ENCODE results near the gene KCNH5.

KCNH5 gene

GRCh38 chr14:62739647-62740046 lies 305.6 kb downstream of the KCNH5 start:
- no peak for DNase-seq (ENCODE audit: low read depth, low spot score)

- DNase-seq (ENCODE audit: low read depth, low spot score), result no peak
Observed at GRCh38 chr14:62736048-62737043, 308.9 kb downstream of the KCNH5 start.

- DNase-seq (ENCODE audit: low read depth, low spot score), result no peak
Observed at GRCh38 chr14:62734831-62735230, 310.4 kb downstream of the KCNH5 start.

- DNase-seq (ENCODE audit: low read depth, low spot score), result no peak
Observed at GRCh38 chr14:62722406-62722805, 322.9 kb downstream of the KCNH5 start.

GRCh38 chr14:62718629-62719028 lies 326.6 kb downstream of the KCNH5 start:
- DNase-seq (ENCODE audit: low read depth, low spot score), result no peak

- no peak for DNase-seq (ENCODE audit: low read depth, low spot score)
Observed at GRCh38 chr14:62711351-62712023, 333.8 kb downstream of the KCNH5 start.

- DNase-seq (ENCODE audit: low read depth, low spot score), result no peak
Observed at GRCh38 chr14:62710811-62711210, 334.4 kb downstream of the KCNH5 start.

GRCh38 chr14:62709773-62710172 lies 335.5 kb downstream of the KCNH5 start:
- DNase-seq (ENCODE audit: low read depth, low spot score), result no peak

- no peak for DNase-seq (ENCODE audit: low read depth, low spot score)
Observed at GRCh38 chr14:62706217-62706616, 339.0 kb downstream of the KCNH5 start.

- DNase-seq (ENCODE audit: low read depth, low spot score), result no peak
Observed at GRCh38 chr14:62697461-62697860, 347.8 kb downstream of the KCNH5 start.

GRCh38 chr14:62696929-62697328 lies 348.3 kb downstream of the KCNH5 start:
- no peak for DNase-seq (ENCODE audit: low read depth, low spot score)

- no peak for DNase-seq (ENCODE audit: low read depth, low spot score)
Observed at GRCh38 chr14:62696331-62696924, 348.8 kb downstream of the KCNH5 start.

GRCh38 chr14:62694075-62694474 lies 351.2 kb downstream of the KCNH5 start:
- DNase-seq (ENCODE audit: low read depth, low spot score), result peak; percentile 88

GRCh38 chr14:62692490-62693106 lies 352.7 kb downstream of the KCNH5 start:
- peak; percentile 67 for DNase-seq (ENCODE audit: low read depth, low spot score)

GRCh38 chr14:62691647-62692489 lies 353.4 kb downstream of the KCNH5 start:
- DNase-seq (ENCODE audit: low read depth, low spot score), result peak; percentile 93

- no peak for DNase-seq (ENCODE audit: low read depth, low spot score)
Observed at GRCh38 chr14:62689733-62690132, 355.5 kb downstream of the KCNH5 start.

GRCh38 chr14:62687818-62688217 lies 357.4 kb downstream of the KCNH5 start:
- no peak for DNase-seq (ENCODE audit: low read depth, low spot score)

- DNase-seq (ENCODE audit: low read depth, low spot score), result no peak
Observed at GRCh38 chr14:62684376-62684775, 360.9 kb downstream of the KCNH5 start.

- no peak for DNase-seq (ENCODE audit: low read depth, low spot score)
Observed at GRCh38 chr14:62682208-62682607, 363.1 kb downstream of the KCNH5 start.

- no peak for DNase-seq (ENCODE audit: low read depth, low spot score)
Observed at GRCh38 chr14:62674563-62675237, 370.6 kb downstream of the KCNH5 start.

All from astrocyte of the hippocampus (primary cell).